ENCODE data around the gene MAP3K6.

DNA sequence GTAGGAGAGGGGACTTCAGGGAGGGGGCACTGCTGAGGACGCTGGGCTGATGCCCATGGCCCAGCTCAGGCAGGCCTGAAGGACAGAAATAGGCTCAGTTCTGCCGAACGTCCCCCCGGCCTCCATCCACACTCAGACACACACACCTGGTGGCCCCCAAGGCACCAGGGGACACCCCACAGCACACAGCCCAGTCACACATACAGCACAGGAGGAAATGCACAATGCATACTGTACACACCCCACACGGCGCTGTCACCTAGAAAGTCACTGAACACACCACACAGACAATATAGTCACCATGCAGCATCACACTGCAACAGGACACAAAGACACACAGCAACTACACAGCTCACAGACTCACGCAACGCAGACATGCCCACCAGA lies 24.4 kb downstream of the MAP3K6 start:
- no peak for TF ChIP-seq EP300 (IDR thresholded peaks at IDR 0.05)
- TF ChIP-seq MYC (IDR thresholded peaks at IDR 0.05; ENCODE audit: borderline replicate concordance, low read length): no peak
- TF ChIP-seq, protein P1, sequence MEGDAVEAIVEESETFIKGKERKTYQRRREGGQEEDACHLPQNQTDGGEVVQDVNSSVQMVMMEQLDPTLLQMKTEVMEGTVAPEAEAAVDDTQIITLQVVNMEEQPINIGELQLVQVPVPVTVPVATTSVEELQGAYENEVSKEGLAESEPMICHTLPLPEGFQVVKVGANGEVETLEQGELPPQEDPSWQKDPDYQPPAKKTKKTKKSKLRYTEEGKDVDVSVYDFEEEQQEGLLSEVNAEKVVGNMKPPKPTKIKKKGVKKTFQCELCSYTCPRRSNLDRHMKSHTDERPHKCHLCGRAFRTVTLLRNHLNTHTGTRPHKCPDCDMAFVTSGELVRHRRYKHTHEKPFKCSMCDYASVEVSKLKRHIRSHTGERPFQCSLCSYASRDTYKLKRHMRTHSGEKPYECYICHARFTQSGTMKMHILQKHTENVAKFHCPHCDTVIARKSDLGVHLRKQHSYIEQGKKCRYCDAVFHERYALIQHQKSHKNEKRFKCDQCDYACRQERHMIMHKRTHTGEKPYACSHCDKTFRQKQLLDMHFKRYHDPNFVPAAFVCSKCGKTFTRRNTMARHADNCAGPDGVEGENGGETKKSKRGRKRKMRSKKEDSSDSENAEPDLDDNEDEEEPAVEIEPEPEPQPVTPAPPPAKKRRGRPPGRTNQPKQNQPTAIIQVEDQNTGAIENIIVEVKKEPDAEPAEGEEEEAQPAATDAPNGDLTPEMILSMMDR (IDR thresholded peaks at IDR 0.05): no peak
- no peak for TF ChIP-seq CBX2 (IDR thresholded peaks at IDR 0.05; ENCODE audit: borderline replicate concordance, low read depth)
- TF ChIP-seq POLR2A (IDR thresholded peaks at IDR 0.05; ENCODE audit: low read length): no peak
- no peak for TF ChIP-seq RCOR1 (IDR thresholded peaks at IDR 0.05; ENCODE audit: low read depth, low read length)
